ENCODE data around the gene STRN.

GRCh38 chr2:36871068-36871707 is 95.1 kb downstream of the STRN start:
- TF ChIP-seq, protein P1, sequence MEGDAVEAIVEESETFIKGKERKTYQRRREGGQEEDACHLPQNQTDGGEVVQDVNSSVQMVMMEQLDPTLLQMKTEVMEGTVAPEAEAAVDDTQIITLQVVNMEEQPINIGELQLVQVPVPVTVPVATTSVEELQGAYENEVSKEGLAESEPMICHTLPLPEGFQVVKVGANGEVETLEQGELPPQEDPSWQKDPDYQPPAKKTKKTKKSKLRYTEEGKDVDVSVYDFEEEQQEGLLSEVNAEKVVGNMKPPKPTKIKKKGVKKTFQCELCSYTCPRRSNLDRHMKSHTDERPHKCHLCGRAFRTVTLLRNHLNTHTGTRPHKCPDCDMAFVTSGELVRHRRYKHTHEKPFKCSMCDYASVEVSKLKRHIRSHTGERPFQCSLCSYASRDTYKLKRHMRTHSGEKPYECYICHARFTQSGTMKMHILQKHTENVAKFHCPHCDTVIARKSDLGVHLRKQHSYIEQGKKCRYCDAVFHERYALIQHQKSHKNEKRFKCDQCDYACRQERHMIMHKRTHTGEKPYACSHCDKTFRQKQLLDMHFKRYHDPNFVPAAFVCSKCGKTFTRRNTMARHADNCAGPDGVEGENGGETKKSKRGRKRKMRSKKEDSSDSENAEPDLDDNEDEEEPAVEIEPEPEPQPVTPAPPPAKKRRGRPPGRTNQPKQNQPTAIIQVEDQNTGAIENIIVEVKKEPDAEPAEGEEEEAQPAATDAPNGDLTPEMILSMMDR (IDR thresholded peaks at IDR 0.05), result no peak
- TF ChIP-seq POLR2AphosphoS5 (IDR thresholded peaks at IDR 0.05) (no peak), POLR2A (IDR thresholded peaks at IDR 0.05) (no peak)

Data from breast epithelium (tissue), 3 donors.